GM23338 (cell line): ENCODE results near the gene IMPACT. TPM values are rescaled to one million over a fixed set of nuclear protein-coding genes. Genes with fewer than 3 reads are reported as not detected.

ENCODE experiments used
- ETS1 ChIP-seq: IDR thresholded peaks from 2 replicates; pipeline ENCODE4 v1.6.1; 2016; ENCODE audit warnings: antibody characterized with exemption
- EZH2 ChIP-seq: fragments of 200-600 bp; sonication (generic); IDR thresholded peaks from one replicate; pipeline ENCODE4 v1.8.0; 2017; ENCODE audit warnings: antibody characterized with exemption, mild to moderate bottlenecking, low read depth; ENCODE audit not compliant: unreplicated experiment
- EZH2phosphoT487 ChIP-seq: fragments of 200-600 bp; sonication (generic); IDR thresholded peaks from one replicate; pipeline ENCODE4 v1.8.1; 2018; ENCODE audit warnings: antibody characterized with exemption; ENCODE audit not compliant: unreplicated experiment
- JUNB ChIP-seq: IDR thresholded peaks from one replicate; pipeline ENCODE4 v1.6.1; 2016; ENCODE audit warnings: antibody characterized with exemption; ENCODE audit not compliant: unreplicated experiment
- NANOG ChIP-seq: IDR thresholded peaks from 2 replicates; pipeline ENCODE4 v1.6.1; 2016; ENCODE audit warnings: antibody characterized with exemption, borderline replicate concordance
- POLR2AphosphoS5 ChIP-seq: IDR thresholded peaks from 2 replicates; pipeline ENCODE4 v1.6.1; 2016; ENCODE audit warnings: antibody characterized with exemption, low read depth
- REST ChIP-seq: IDR thresholded peaks from one replicate; pipeline ENCODE4 v1.6.1; 2018; ENCODE audit warnings: antibody characterized with exemption; ENCODE audit not compliant: unreplicated experiment
- STAT1 ChIP-seq: IDR thresholded peaks from one replicate; pipeline ENCODE4 v1.6.1; 2016; ENCODE audit warnings: antibody characterized with exemption; ENCODE audit not compliant: unreplicated experiment
- ZNF114 ChIP-seq: fragments of 250-450 bp; sonication (Bioruptor Pico); IDR thresholded peaks from 2 replicates; pipeline ENCODE4 v1.5.0; 2020; ENCODE audit warnings: mild to moderate bottlenecking, moderate library complexity
- polyA plus RNA-seq: library from polyadenylated mRNA; unstranded; fragments of >200 nt; fragmentation: Nextera tagmentation; extraction: Ambion mirVana; gene quantifications from 2 replicates; pipeline ENCODE4 v1.2.1, GENCODE V29; 2016
- total RNA-seq: library from RNA; depleted of rRNA; stranded (reverse); fragments of >200 nt; shearing (Covaris generic); gene quantifications from 2 replicates; pipeline ENCODE4 v1.2.3, GENCODE V29; 2014
- TF ChIP-seq, protein P1 (sequence below): fragments of 250-450 bp; sonication (Bioruptor Pico); IDR thresholded peaks from 2 replicates; pipeline ENCODE4 v1.5.0; 2020; ENCODE audit warnings: mild to moderate bottlenecking, moderate library complexity

IMPACT gene
- total and polyA plus RNA-seq, 2 experiments from 2014 or later: 42.1 to 47.6 TPM

DNA sequence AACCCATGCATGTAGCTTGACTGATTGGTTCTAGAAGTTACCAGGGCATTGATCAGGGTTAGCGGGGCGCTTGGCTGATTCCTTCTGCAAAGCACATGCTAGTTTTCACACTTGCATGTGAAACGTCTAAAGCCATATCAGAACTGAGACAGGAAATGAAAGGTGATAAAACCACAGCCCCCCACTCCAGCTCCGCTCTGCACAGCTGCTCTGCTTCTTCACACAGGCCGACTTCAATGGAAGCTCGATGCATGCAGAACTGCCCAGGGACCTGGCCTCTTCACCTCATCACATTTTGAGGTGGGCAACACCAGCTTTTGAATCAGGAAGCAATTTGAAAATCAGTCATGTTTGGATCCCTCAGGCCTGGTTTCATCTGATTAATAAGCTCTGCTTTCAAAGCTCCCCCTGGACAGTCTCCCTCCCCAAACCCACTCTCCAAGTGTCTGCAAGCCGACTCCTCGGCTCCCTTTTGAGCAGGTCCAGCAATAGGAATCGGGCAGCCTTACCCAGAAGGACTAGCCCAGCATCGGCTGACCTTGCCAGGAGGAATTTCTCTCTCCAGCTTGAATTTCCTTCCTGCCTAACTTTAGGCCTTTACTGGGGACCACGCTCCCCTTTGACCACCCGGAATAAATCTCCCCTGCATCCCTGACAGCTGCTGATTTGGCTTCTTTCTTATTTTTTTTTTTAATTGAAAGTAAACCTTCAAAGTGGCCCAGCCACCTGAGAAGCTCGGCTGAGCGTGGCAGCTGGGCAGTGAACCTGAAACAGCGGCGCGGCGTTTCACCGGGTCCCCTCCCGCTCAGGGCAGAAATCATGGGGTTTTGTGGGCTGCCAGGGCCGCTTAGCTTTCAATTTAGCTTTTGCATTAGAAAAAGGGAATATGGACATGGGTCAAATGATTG lies 65.7 kb downstream of the IMPACT start (continued):
- TF ChIP-seq, protein P1, sequence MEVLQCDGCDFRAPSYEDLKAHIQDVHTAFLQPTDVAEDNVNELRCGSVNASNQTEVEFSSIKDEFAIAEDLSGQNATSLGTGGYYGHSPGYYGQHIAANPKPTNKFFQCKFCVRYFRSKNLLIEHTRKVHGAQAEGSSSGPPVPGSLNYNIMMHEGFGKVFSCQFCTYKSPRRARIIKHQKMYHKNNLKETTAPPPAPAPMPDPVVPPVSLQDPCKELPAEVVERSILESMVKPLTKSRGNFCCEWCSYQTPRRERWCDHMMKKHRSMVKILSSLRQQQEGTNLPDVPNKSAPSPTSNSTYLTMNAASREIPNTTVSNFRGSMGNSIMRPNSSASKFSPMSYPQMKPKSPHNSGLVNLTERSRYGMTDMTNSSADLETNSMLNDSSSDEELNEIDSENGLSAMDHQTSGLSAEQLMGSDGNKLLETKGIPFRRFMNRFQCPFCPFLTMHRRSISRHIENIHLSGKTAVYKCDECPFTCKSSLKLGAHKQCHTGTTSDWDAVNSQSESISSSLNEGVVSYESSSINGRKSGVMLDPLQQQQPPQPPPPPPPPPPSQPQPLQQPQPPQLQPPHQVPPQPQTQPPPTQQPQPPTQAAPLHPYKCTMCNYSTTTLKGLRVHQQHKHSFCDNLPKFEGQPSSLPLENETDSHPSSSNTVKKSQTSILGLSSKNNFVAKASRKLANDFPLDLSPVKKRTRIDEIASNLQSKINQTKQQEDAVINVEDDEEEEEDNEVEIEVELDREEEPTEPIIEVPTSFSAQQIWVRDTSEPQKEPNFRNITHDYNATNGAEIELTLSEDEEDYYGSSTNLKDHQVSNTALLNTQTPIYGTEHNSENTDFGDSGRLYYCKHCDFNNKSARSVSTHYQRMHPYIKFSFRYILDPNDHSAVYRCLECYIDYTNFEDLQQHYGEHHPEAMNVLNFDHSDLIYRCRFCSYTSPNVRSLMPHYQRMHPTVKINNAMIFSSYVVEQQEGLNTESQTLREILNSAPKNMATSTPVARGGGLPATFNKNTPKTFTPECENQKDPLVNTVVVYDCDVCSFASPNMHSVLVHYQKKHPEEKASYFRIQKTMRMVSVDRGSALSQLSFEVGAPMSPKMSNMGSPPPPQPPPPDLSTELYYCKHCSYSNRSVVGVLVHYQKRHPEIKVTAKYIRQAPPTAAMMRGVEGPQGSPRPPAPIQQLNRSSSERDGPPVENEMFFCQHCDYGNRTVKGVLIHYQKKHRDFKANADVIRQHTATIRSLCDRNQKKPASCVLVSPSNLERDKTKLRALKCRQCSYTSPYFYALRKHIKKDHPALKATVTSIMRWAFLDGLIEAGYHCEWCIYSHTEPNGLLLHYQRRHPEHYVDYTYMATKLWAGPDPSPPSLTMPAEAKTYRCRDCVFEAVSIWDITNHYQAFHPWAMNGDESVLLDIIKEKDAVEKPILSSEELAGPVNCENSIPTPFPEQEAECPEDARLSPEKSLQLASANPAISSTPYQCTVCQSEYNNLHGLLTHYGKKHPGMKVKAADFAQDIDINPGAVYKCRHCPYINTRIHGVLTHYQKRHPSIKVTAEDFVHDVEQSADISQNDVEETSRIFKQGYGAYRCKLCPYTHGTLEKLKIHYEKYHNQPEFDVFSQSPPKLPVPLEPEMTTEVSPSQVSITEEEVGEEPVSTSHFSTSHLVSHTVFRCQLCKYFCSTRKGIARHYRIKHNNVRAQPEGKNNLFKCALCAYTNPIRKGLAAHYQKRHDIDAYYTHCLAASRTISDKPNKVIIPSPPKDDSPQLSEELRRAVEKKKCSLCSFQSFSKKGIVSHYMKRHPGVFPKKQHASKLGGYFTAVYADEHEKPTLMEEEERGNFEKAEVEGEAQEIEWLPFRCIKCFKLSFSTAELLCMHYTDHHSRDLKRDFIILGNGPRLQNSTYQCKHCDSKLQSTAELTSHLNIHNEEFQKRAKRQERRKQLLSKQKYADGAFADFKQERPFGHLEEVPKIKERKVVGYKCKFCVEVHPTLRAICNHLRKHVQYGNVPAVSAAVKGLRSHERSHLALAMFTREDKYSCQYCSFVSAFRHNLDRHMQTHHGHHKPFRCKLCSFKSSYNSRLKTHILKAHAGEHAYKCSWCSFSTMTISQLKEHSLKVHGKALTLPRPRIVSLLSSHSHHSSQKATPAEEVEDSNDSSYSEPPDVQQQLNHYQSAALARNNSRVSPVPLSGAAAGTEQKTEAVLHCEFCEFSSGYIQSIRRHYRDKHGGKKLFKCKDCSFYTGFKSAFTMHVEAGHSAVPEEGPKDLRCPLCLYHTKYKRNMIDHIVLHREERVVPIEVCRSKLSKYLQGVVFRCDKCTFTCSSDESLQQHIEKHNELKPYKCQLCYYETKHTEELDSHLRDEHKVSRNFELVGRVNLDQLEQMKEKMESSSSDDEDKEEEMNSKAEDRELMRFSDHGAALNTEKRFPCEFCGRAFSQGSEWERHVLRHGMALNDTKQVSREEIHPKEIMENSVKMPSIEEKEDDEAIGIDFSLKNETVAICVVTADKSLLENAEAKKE (CRISPR knock-in tag): no peak
- no peak for TF ChIP-seq NANOG
- TF ChIP-seq EZH2: no peak
- no peak for TF ChIP-seq ZNF114 (CRISPR knock-in tag)
- no peak for TF ChIP-seq POLR2AphosphoS5
- no peak for TF ChIP-seq REST
- TF ChIP-seq EZH2phosphoT487: no peak
- TF ChIP-seq STAT1: no peak
- TF ChIP-seq ETS1: no peak
- no peak for TF ChIP-seq JUNB
